Measurements from ENCODE around the gene TNXB.

GRCh38 chr6:32139590-32139989 is 30.5 kb upstream of the TNXB start:
- TF ChIP-seq CTCF (IDR thresholded peaks at IDR 0.05; ENCODE audit: low read depth, low read length) (no peak), EZH2phosphoT487 (IDR thresholded peaks at IDR 0.05; ENCODE audit: low read depth) (no peak)

Measured in OCI-LY3 (cell line).